ENCODE measurements around the gene FOXP2.

GRCh38 chr7:114658216-114658615 is 243.6 kb downstream of the FOXP2 start:
- TF ChIP-seq CTCF (IDR thresholded peaks at IDR 0.05) = no peak
- no peak for TF ChIP-seq EP300 (IDR thresholded peaks at IDR 0.05)
- no peak for TF ChIP-seq POLR2A (IDR thresholded peaks at IDR 0.05)

All from gastroesophageal sphincter (tissue), 3 donors.